ENCODE measurements around the gene C12orf57. TPM values are rescaled to one million over a fixed set of nuclear protein-coding genes. Genes with fewer than 3 reads are reported as not detected.
A peak's percentile ranks its signal among the peaks of the same experiment; 100 is the strongest.

The C12orf57 gene
- total and polyA plus RNA-seq, 2 of the 13 experiments (the other 11 are each of a cell fraction or from before 2014, with no cell fraction given), result 84.0 to 287 TPM

DNA sequence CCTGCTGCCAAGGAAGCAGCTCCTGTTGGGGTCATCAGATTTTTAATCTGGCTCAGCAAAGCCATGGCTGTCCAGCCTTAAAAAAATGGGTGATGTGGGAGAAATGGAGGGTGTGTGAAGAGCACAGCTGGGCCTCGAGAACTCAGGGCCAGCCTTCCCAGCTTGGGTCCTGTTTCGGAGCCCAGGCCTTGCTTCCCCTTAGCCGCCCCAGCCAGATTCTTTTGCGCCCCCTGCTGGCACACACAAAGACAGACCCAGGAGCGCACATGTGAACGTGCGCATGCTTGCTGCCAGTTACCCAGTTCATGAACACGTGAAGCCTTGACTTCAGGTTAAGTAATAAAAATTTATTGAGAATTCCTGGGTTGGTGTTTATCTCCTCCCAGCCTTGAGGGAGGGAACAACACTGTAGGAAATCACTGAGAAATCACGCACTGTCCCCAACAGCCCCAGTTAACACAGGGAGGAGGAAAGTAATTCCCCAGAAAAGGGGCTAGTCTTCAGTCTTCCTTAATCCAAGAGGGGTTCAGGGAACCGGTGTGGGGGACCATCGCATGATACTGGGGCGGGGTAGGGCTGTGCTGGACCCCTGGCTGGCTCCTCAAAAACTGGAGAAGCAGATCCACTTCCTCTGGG is 21.3 kb downstream of the C12orf57 start (continued):
- no peak for TF ChIP-seq SOX6 (IDR thresholded peaks at IDR 0.05)
- TF ChIP-seq SOX6 (CRISPR knock-in tag; IDR thresholded peaks at IDR 0.05), result 0 out of 2 replicates have a peak, but pooled peaks have one; percentile 27
- TF ChIP-seq ZNF709 (CRISPR knock-in tag; IDR thresholded peaks at IDR 0.05), result no peak
- TF ChIP-seq THAP11 (CRISPR knock-in tag; IDR thresholded peaks at IDR 0.05), result no peak
- no peak for TF ChIP-seq ZNF121 (CRISPR knock-in tag; IDR thresholded peaks at IDR 0.05)
- TF ChIP-seq DNMT3B (CRISPR knock-in tag; conservative IDR thresholded peaks at IDR 0.05), result no peak
- 0 out of 2 replicates have a peak, but pooled peaks have one; percentile 58 for TF ChIP-seq ZFP37 (CRISPR knock-in tag; IDR thresholded peaks at IDR 0.05; ENCODE audit: borderline replicate concordance)
- no peak for TF ChIP-seq ZMYM4 (CRISPR knock-in tag; IDR thresholded peaks at IDR 0.05)
- no peak for TF ChIP-seq ZNF780A (CRISPR knock-in tag; IDR thresholded peaks at IDR 0.05)
- TF ChIP-seq ZSCAN22 (CRISPR knock-in tag; IDR thresholded peaks at IDR 0.05), result no peak
- no peak for TF ChIP-seq ZBTB3 (CRISPR knock-in tag; IDR thresholded peaks at IDR 0.05; ENCODE audit: borderline replicate concordance, low read depth)
- TF ChIP-seq, protein P1, sequence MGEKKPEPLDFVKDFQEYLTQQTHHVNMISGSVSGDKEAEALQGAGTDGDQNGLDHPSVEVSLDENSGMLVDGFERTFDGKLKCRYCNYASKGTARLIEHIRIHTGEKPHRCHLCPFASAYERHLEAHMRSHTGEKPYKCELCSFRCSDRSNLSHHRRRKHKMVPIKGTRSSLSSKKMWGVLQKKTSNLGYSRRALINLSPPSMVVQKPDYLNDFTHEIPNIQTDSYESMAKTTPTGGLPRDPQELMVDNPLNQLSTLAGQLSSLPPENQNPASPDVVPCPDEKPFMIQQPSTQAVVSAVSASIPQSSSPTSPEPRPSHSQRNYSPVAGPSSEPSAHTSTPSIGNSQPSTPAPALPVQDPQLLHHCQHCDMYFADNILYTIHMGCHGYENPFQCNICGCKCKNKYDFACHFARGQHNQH (CRISPR knock-in tag; IDR thresholded peaks at IDR 0.05), result no peak
- TF ChIP-seq ZNF562 (CRISPR knock-in tag; IDR thresholded peaks at IDR 0.05; ENCODE audit: borderline replicate concordance), result no peak
- TF ChIP-seq ZNF850 (CRISPR knock-in tag; conservative IDR thresholded peaks at IDR 0.05), result no peak
- TF ChIP-seq RXRB (CRISPR knock-in tag; IDR thresholded peaks at IDR 0.05; ENCODE audit: borderline replicate concordance), result no peak; the same call in 1 of the 2 replicates
- no peak for TF ChIP-seq FOXK1 (CRISPR knock-in tag; IDR thresholded peaks at IDR 0.05; ENCODE audit: borderline replicate concordance, low read depth)
- TF ChIP-seq, protein P2, sequence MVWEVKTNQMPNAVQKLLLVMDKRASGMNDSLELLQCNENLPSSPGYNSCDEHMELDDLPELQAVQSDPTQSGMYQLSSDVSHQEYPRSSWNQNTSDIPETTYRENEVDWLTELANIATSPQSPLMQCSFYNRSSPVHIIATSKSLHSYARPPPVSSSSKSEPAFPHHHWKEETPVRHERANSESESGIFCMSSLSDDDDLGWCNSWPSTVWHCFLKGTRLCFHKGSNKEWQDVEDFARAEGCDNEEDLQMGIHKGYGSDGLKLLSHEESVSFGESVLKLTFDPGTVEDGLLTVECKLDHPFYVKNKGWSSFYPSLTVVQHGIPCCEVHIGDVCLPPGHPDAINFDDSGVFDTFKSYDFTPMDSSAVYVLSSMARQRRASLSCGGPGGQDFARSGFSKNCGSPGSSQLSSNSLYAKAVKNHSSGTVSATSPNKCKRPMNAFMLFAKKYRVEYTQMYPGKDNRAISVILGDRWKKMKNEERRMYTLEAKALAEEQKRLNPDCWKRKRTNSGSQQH (CRISPR knock-in tag; IDR thresholded peaks at IDR 0.05; ENCODE audit: low read depth), result 0 out of 2 replicates have a peak, but pooled peaks have one; percentile 29
- no peak for TF ChIP-seq RCOR2 (CRISPR knock-in tag; IDR thresholded peaks at IDR 0.05)
- no peak for TF ChIP-seq ZNF337 (CRISPR knock-in tag; IDR thresholded peaks at IDR 0.05; ENCODE audit: borderline replicate concordance, low read depth)
- no peak for TF ChIP-seq MEF2D (CRISPR knock-in tag; IDR thresholded peaks at IDR 0.05)
- TF ChIP-seq, protein P3, sequence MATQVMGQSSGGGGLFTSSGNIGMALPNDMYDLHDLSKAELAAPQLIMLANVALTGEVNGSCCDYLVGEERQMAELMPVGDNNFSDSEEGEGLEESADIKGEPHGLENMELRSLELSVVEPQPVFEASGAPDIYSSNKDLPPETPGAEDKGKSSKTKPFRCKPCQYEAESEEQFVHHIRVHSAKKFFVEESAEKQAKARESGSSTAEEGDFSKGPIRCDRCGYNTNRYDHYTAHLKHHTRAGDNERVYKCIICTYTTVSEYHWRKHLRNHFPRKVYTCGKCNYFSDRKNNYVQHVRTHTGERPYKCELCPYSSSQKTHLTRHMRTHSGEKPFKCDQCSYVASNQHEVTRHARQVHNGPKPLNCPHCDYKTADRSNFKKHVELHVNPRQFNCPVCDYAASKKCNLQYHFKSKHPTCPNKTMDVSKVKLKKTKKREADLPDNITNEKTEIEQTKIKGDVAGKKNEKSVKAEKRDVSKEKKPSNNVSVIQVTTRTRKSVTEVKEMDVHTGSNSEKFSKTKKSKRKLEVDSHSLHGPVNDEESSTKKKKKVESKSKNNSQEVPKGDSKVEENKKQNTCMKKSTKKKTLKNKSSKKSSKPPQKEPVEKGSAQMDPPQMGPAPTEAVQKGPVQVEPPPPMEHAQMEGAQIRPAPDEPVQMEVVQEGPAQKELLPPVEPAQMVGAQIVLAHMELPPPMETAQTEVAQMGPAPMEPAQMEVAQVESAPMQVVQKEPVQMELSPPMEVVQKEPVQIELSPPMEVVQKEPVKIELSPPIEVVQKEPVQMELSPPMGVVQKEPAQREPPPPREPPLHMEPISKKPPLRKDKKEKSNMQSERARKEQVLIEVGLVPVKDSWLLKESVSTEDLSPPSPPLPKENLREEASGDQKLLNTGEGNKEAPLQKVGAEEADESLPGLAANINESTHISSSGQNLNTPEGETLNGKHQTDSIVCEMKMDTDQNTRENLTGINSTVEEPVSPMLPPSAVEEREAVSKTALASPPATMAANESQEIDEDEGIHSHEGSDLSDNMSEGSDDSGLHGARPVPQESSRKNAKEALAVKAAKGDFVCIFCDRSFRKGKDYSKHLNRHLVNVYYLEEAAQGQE (IDR thresholded peaks at IDR 0.05; ENCODE audit: borderline replicate concordance in 1 of 2, low read depth in 1 of 2, low read length in 2 of 2), result no peak
- TF ChIP-seq, protein P4, sequence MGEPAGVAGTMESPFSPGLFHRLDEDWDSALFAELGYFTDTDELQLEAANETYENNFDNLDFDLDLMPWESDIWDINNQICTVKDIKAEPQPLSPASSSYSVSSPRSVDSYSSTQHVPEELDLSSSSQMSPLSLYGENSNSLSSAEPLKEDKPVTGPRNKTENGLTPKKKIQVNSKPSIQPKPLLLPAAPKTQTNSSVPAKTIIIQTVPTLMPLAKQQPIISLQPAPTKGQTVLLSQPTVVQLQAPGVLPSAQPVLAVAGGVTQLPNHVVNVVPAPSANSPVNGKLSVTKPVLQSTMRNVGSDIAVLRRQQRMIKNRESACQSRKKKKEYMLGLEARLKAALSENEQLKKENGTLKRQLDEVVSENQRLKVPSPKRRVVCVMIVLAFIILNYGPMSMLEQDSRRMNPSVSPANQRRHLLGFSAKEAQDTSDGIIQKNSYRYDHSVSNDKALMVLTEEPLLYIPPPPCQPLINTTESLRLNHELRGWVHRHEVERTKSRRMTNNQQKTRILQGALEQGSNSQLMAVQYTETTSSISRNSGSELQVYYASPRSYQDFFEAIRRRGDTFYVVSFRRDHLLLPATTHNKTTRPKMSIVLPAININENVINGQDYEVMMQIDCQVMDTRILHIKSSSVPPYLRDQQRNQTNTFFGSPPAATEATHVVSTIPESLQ (CRISPR knock-in tag; conservative IDR thresholded peaks at IDR 0.05), result no peak
- TF ChIP-seq ZNF232 (CRISPR knock-in tag; IDR thresholded peaks at IDR 0.05; ENCODE audit: borderline replicate concordance), result no peak
